ENCODE data around the gene MDGA2. TPM values are rescaled to one million over a fixed set of nuclear protein-coding genes. Genes with fewer than 3 reads are reported as not detected.

MDGA2 gene
- total and polyA plus RNA-seq, 7 experiments from 2014 or later = not detected

GRCh38 chr14:47665337-47666134, 9.9 kb downstream of the MDGA2 start:
- Histone ChIP-seq H3K27ac (ENCODE audit: low read depth, low read length) (no peak overlapping the region), H3K27me3 (ENCODE audit: control insufficient read depth in 2 of 2, insufficient read depth in 2 of 2, low read length in 2 of 2) (no peaks in the 10 kb centered on the region), H3K4me3 (ENCODE audit: low read length) (no peak overlapping the region), H3K4me1 (ENCODE audit: control insufficient read depth in 2 of 2, insufficient read depth in 2 of 2, low read length in 2 of 2) (no peaks in the 10 kb centered on the region), H3K9me3 (ENCODE audit: control insufficient read depth in 2 of 3, low read length in 3 of 3) (no peaks in the 10 kb centered on the region), H3K36me3 (ENCODE audit: control insufficient read depth in 2 of 3, insufficient read depth in 3 of 3, low read length in 3 of 3) (no peaks in the 10 kb centered on the region)
- ATAC-seq (no peak), DNase-seq (no peak)
- no peaks in the 10 kb centered on the region for H3K4me1 Mint-ChIP-seq
- no peak overlapping the region for H3K4me3 Mint-ChIP-seq
- POLR2A ChIA-PET = no interaction called here
- H3K9me3 Mint-ChIP-seq = peaks cover 0 to 6% (median 0%) of the 10 kb centered on the region in 11 donors
- intact Hi-C loops (cut with micrococcal nuclease) = no loop called here
- H3K27ac Mint-ChIP-seq = no peak overlapping the region
- H3K36me3 Mint-ChIP-seq = no peaks in the 10 kb centered on the region
- no peaks in the 10 kb centered on the region for H3K27me3 Mint-ChIP-seq
- CTCF ChIA-PET = no interaction called here

DNA sequence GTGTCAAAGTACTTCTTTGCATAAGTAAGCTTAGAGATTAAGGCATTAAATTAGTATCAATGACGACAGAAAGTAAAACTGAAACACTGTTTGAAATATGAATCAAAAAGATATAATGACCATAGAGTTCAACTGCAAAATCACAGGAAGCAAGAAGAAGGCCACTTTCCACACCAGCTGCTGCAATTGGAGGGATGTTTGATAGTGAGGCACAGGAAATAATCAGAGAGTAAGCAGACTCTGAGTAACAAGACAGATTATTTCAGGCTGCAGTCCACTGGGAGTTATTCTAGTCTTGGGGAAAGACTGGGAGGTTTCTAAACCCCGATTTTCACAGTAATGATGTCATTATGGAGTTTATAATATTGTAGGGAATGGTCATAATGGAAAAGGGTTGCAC, 12.9 kb downstream of the MDGA2 start:
- ATAC-seq (no peak), DNase-seq (no peak)
- Mint-ChIP-seq H3K4me1 (no peaks in the 10 kb centered on the region), H3K36me3 (no peaks in the 10 kb centered on the region), H3K4me3 (no peak overlapping the region), H3K27ac (no peak overlapping the region), H3K9me3 (peaks cover 0 to 5% (median 0%) of the 10 kb centered on the region in 11 donors), H3K27me3 (peaks cover 0 to 5% (median 0%) of the 10 kb centered on the region in 5 donors)
- CTCF ChIA-PET = no interaction called here
- Histone ChIP-seq H3K4me1 (ENCODE audit: control insufficient read depth in 2 of 2, insufficient read depth in 2 of 2, low read length in 2 of 2) (no peaks in the 10 kb centered on the region), H3K36me3 (ENCODE audit: control insufficient read depth in 2 of 3, insufficient read depth in 3 of 3, low read length in 3 of 3) (no peaks in the 10 kb centered on the region), H3K27ac (ENCODE audit: low read depth, low read length) (no peak overlapping the region), H3K9me3 (ENCODE audit: control insufficient read depth in 2 of 3, low read length in 3 of 3) (no peaks in the 10 kb centered on the region), H3K27me3 (ENCODE audit: control insufficient read depth in 2 of 2, insufficient read depth in 2 of 2, low read length in 2 of 2) (no peaks in the 10 kb centered on the region), H3K4me3 (ENCODE audit: low read length) (no peak overlapping the region)
- POLR2A ChIA-PET = no interaction called here
- intact Hi-C loops (cut with micrococcal nuclease) = no loop called here

DNA sequence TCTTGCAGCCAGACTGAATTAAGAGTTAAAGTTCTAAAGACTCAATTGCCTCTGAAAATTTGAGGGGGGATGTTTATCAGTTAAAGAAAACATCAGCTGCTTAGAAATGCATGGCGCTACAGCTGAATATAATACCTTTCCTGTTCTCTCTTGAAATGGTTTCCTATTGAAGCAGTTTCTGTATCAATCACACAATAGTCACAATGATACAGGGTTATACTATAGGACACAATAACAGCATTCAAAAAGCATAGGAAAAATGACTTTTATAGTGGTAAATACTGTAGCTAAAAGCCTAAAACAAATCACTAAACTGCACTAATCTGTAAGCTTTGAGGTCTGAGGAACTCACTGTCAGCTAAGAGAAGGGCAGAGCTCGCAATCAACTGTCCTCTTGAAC, 15.2 kb downstream of the MDGA2 start:
- H3K4me1 ChIP-seq (ENCODE audit: control insufficient read depth in 2 of 2, insufficient read depth in 2 of 2, low read length in 2 of 2) = no peaks in the 10 kb centered on the region
- Mint-ChIP-seq H3K4me3 (no peak overlapping the region), H3K36me3 (no peaks in the 10 kb centered on the region), H3K27me3 (peaks cover 0 to 5% (median 0%) of the 10 kb centered on the region in 5 donors), H3K27ac (no peak overlapping the region), H3K9me3 (peaks cover 0 to 5% (median 0%) of the 10 kb centered on the region in 11 donors), H3K4me1 (no peaks in the 10 kb centered on the region)
- DNase-seq (no peak), ATAC-seq (no peak)
- H3K27me3 ChIP-seq (ENCODE audit: control insufficient read depth in 2 of 2, insufficient read depth in 2 of 2, low read length in 2 of 2) = no peaks in the 10 kb centered on the region
- intact Hi-C loops (cut with micrococcal nuclease) = no loop called here
- no peaks in the 10 kb centered on the region for H3K36me3 ChIP-seq (ENCODE audit: control insufficient read depth in 2 of 3, insufficient read depth in 3 of 3, low read length in 3 of 3)
- CTCF ChIA-PET = no interaction called here
- no peak overlapping the region for H3K27ac ChIP-seq (ENCODE audit: low read depth, low read length)
- POLR2A ChIA-PET = no interaction called here
- H3K9me3 ChIP-seq (ENCODE audit: control insufficient read depth in 2 of 3, low read length in 3 of 3) = no peaks in the 10 kb centered on the region
- no peak overlapping the region for H3K4me3 ChIP-seq (ENCODE audit: low read length)

DNA sequence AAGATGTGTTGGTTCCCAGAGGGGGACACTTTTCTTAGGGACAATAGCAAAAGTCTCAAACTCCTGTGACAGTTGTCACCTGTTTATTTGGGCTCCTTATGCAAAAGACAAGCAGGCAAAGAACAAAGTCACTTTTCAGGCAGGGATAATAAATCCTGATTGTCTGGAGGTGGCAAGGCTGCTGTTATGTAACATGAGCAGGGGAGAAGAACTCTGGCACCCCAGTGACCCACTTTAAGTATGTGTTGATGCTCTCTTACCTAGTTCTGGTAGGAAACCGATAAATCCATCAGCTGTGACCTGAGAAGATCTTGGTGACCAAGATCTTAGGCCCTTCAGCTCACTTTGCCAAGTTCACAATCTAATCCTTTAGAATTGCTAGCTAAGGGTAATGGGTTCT, 17.4 kb downstream of the MDGA2 start:
- POLR2A ChIA-PET = no interaction called here
- no peaks in the 10 kb centered on the region for H3K9me3 ChIP-seq (ENCODE audit: control insufficient read depth in 2 of 3, low read length in 3 of 3)
- H3K27ac ChIP-seq (ENCODE audit: low read depth, low read length) = no peak overlapping the region
- no peaks in the 10 kb centered on the region for H3K4me1 ChIP-seq (ENCODE audit: control insufficient read depth in 2 of 2, insufficient read depth in 2 of 2, low read length in 2 of 2)
- H3K27me3 ChIP-seq (ENCODE audit: control insufficient read depth in 2 of 2, insufficient read depth in 2 of 2, low read length in 2 of 2) = no peaks in the 10 kb centered on the region
- H3K27ac Mint-ChIP-seq = no peak overlapping the region
- DNase-seq (no peak), ATAC-seq (no peak)
- H3K36me3 Mint-ChIP-seq = no peaks in the 10 kb centered on the region
- no peak overlapping the region for H3K4me3 Mint-ChIP-seq
- H3K27me3 Mint-ChIP-seq = peaks cover 0 to 5% (median 0%) of the 10 kb centered on the region in 5 donors
- H3K4me3 ChIP-seq (ENCODE audit: low read length) = no peak overlapping the region
- CTCF ChIA-PET = no interaction called here
- no peaks in the 10 kb centered on the region for H3K4me1 Mint-ChIP-seq
- H3K36me3 ChIP-seq (ENCODE audit: control insufficient read depth in 2 of 3, insufficient read depth in 3 of 3, low read length in 3 of 3) = no peaks in the 10 kb centered on the region
- intact Hi-C loops (cut with micrococcal nuclease) = no loop called here
- H3K9me3 Mint-ChIP-seq = peaks cover 0 to 5% (median 0%) of the 10 kb centered on the region in 11 donors

GRCh38 chr14:47657143-47657542, 18.3 kb downstream of the MDGA2 start:
- Mint-ChIP-seq H3K27me3 (peaks cover 0 to 5% (median 0%) of the 10 kb centered on the region in 5 donors), H3K9me3 (peaks cover 0 to 5% (median 0%) of the 10 kb centered on the region in 11 donors), H3K27ac (no peak overlapping the region), H3K4me3 (no peak overlapping the region), H3K4me1 (no peaks in the 10 kb centered on the region), H3K36me3 (no peaks in the 10 kb centered on the region)
- H3K27ac ChIP-seq (ENCODE audit: low read depth, low read length) = no peak overlapping the region
- intact Hi-C loops (cut with micrococcal nuclease) = no loop called here
- ATAC-seq = no peak
- no peaks in the 10 kb centered on the region for H3K27me3 ChIP-seq (ENCODE audit: control insufficient read depth in 2 of 2, insufficient read depth in 2 of 2, low read length in 2 of 2)
- no peaks in the 10 kb centered on the region for H3K9me3 ChIP-seq (ENCODE audit: control insufficient read depth in 2 of 3, low read length in 3 of 3)
- ChIA-PET POLR2A (no interaction called here), CTCF (no interaction called here)
- no peak for DNase-seq
- no peaks in the 10 kb centered on the region for H3K36me3 ChIP-seq (ENCODE audit: control insufficient read depth in 2 of 3, insufficient read depth in 3 of 3, low read length in 3 of 3)
- no peaks in the 10 kb centered on the region for H3K4me1 ChIP-seq (ENCODE audit: control insufficient read depth in 2 of 2, insufficient read depth in 2 of 2, low read length in 2 of 2)
- H3K4me3 ChIP-seq (ENCODE audit: low read length) = no peak overlapping the region

- Mint-ChIP-seq H3K36me3 (no peaks in the 10 kb centered on the region), H3K4me1 (no peaks in the 10 kb centered on the region), H3K27ac (no peak overlapping the region), H3K4me3 (no peak overlapping the region), H3K9me3 (peaks cover 0 to 12% (median 0%) of the 10 kb centered on the region in 11 donors), H3K27me3 (no peaks in the 10 kb centered on the region)
- DNase-seq (no peak), ATAC-seq (no peak)
- Histone ChIP-seq H3K27ac (ENCODE audit: low read depth, low read length) (no peak overlapping the region), H3K4me1 (ENCODE audit: control insufficient read depth in 2 of 2, insufficient read depth in 2 of 2, low read length in 2 of 2) (no peaks in the 10 kb centered on the region), H3K36me3 (ENCODE audit: control insufficient read depth in 2 of 3, insufficient read depth in 3 of 3, low read length in 3 of 3) (no peaks in the 10 kb centered on the region), H3K9me3 (ENCODE audit: control insufficient read depth in 2 of 3, low read length in 3 of 3) (no peaks in the 10 kb centered on the region), H3K4me3 (ENCODE audit: low read length) (no peak overlapping the region), H3K27me3 (ENCODE audit: control insufficient read depth in 2 of 2, insufficient read depth in 2 of 2, low read length in 2 of 2) (no peaks in the 10 kb centered on the region)
- POLR2A ChIA-PET = no interaction called here
- CTCF ChIA-PET = no interaction called here
- intact Hi-C loops (cut with micrococcal nuclease) = no loop called here
These were observed 24.1 kb downstream of the MDGA2 start for GRCh38 chr14:47651337-47651736.

GRCh38 chr14:47637753-47638152, 37.7 kb downstream of the MDGA2 start:
- no peak overlapping the region for H3K4me3 Mint-ChIP-seq
- Histone ChIP-seq H3K27ac (ENCODE audit: low read depth, low read length) (no peak overlapping the region), H3K27me3 (ENCODE audit: control insufficient read depth in 2 of 2, insufficient read depth in 2 of 2, low read length in 2 of 2) (no peaks in the 10 kb centered on the region), H3K9me3 (ENCODE audit: control insufficient read depth in 2 of 3, low read length in 3 of 3) (no peaks in the 10 kb centered on the region), H3K4me3 (ENCODE audit: low read length) (no peak overlapping the region), H3K4me1 (ENCODE audit: control insufficient read depth in 2 of 2, insufficient read depth in 2 of 2, low read length in 2 of 2) (no peaks in the 10 kb centered on the region), H3K36me3 (ENCODE audit: control insufficient read depth in 2 of 3, insufficient read depth in 3 of 3, low read length in 3 of 3) (no peaks in the 10 kb centered on the region)
- H3K27ac Mint-ChIP-seq = no peak overlapping the region
- H3K4me1 Mint-ChIP-seq = no peaks in the 10 kb centered on the region
- ATAC-seq (no peak), DNase-seq (no peak)
- ChIA-PET POLR2A (no interaction called here), CTCF (no interaction called here)
- no peaks in the 10 kb centered on the region for H3K27me3 Mint-ChIP-seq
- intact Hi-C loops (cut with micrococcal nuclease) = no loop called here
- H3K9me3 Mint-ChIP-seq = peaks cover 0 to 37% (median 4%) of the 10 kb centered on the region in 11 donors
- no peaks in the 10 kb centered on the region for H3K36me3 Mint-ChIP-seq
